Neuron (in vitro differentiated cells): ENCODE measurements around the gene ZNF503.

Experiments
- H2AFZ ChIP-seq: one replicate; pipeline ENCODE4 v1.6.1; 2013; ENCODE audit warnings: low read depth, mild to moderate bottlenecking, inconsistent platforms, low read length, moderate library complexity
- H3K27me3 ChIP-seq: one replicate; pipeline ENCODE4 v1.6.1; 2013; ENCODE audit warnings: low read length; ENCODE audit not compliant: insufficient read depth
- H3K36me3 ChIP-seq: one replicate; pipeline ENCODE4 v1.6.1; 2013; ENCODE audit warnings: low read length; ENCODE audit not compliant: insufficient read depth
- H3K4me1 ChIP-seq: one replicate; pipeline ENCODE4 v1.6.1; 2013; ENCODE audit warnings: low read length; ENCODE audit not compliant: insufficient read depth
- H3K4me3 ChIP-seq: 2 replicates; pipeline ENCODE4 v1.5.1; 2013; ENCODE audit warnings: mild to moderate bottlenecking, low read length, moderate library complexity
- H3K9me3 ChIP-seq: one replicate; pipeline ENCODE4 v1.6.1; 2013; ENCODE audit warnings: low read length

The ZNF503 gene

GRCh38 chr10:75358835-75359421 is 42.6 kb downstream of the ZNF503 start:
- Histone ChIP-seq H3K27me3 (no peaks in the 10 kb centered on the region), H2AFZ (no peak overlapping the region), H3K36me3 (no peaks in the 10 kb centered on the region), H3K4me1 (no peaks in the 10 kb centered on the region), H3K4me3 (no peak overlapping the region), H3K9me3 (no peaks in the 10 kb centered on the region)

GRCh38 chr10:75358132-75358531 is 43.4 kb downstream of the ZNF503 start:
- no peaks in the 10 kb centered on the region for H3K9me3 ChIP-seq
- H2AFZ ChIP-seq = no peak overlapping the region
- H3K4me1 ChIP-seq = peaks cover under 1% of the 10 kb centered on the region
- no peaks in the 10 kb centered on the region for H3K27me3 ChIP-seq
- no peaks in the 10 kb centered on the region for H3K36me3 ChIP-seq
- H3K4me3 ChIP-seq = no peak overlapping the region

- Histone ChIP-seq H3K4me1 (peaks cover 2% of the 10 kb centered on the region), H2AFZ (no peak overlapping the region), H3K27me3 (no peaks in the 10 kb centered on the region), H3K9me3 (no peaks in the 10 kb centered on the region), H3K4me3 (no peak overlapping the region), H3K36me3 (no peaks in the 10 kb centered on the region)
Observed at GRCh38 chr10:75357500-75357899, 44.1 kb downstream of the ZNF503 start.

- H2AFZ ChIP-seq = no peak overlapping the region
- H3K4me3 ChIP-seq = no peak overlapping the region
- H3K27me3 ChIP-seq = no peaks in the 10 kb centered on the region
- H3K4me1 ChIP-seq = peaks cover 2% of the 10 kb centered on the region
- H3K9me3 ChIP-seq = no peaks in the 10 kb centered on the region
- H3K36me3 ChIP-seq = no peaks in the 10 kb centered on the region
Observed at GRCh38 chr10:75356484-75356883, 45.1 kb downstream of the ZNF503 start.

- H3K4me3 ChIP-seq = no peak overlapping the region
- H3K4me1 ChIP-seq = peaks cover 2% of the 10 kb centered on the region
- no peaks in the 10 kb centered on the region for H3K9me3 ChIP-seq
- no peak overlapping the region for H2AFZ ChIP-seq
- H3K27me3 ChIP-seq = no peaks in the 10 kb centered on the region
- H3K36me3 ChIP-seq = no peaks in the 10 kb centered on the region
Observed at GRCh38 chr10:75355706-75356105, 45.9 kb downstream of the ZNF503 start.

- H3K27me3 ChIP-seq = no peaks in the 10 kb centered on the region
- no peak overlapping the region for H3K4me3 ChIP-seq
- peaks cover 2% of the 10 kb centered on the region for H3K4me1 ChIP-seq
- H3K36me3 ChIP-seq = no peaks in the 10 kb centered on the region
- no peaks in the 10 kb centered on the region for H3K9me3 ChIP-seq
- H2AFZ ChIP-seq = no peak overlapping the region
Observed at GRCh38 chr10:75353183-75353582, 48.4 kb downstream of the ZNF503 start.

GRCh38 chr10:75352650-75353049 is 48.9 kb downstream of the ZNF503 start:
- H3K4me1 ChIP-seq = peaks cover 2% of the 10 kb centered on the region
- no peaks in the 10 kb centered on the region for H3K27me3 ChIP-seq
- no peaks in the 10 kb centered on the region for H3K36me3 ChIP-seq
- H3K4me3 ChIP-seq = no peak overlapping the region
- H3K9me3 ChIP-seq = no peaks in the 10 kb centered on the region
- no peak overlapping the region for H2AFZ ChIP-seq

GRCh38 chr10:75351637-75352036 is 49.9 kb downstream of the ZNF503 start:
- H3K4me3 ChIP-seq = no peak overlapping the region
- H3K4me1 ChIP-seq = peaks cover 2% of the 10 kb centered on the region
- no peaks in the 10 kb centered on the region for H3K36me3 ChIP-seq
- no peak overlapping the region for H2AFZ ChIP-seq
- no peaks in the 10 kb centered on the region for H3K27me3 ChIP-seq
- no peaks in the 10 kb centered on the region for H3K9me3 ChIP-seq

GRCh38 chr10:75350791-75351190 is 50.8 kb downstream of the ZNF503 start:
- Histone ChIP-seq H3K9me3 (no peaks in the 10 kb centered on the region), H2AFZ (no peak overlapping the region), H3K4me3 (no peak overlapping the region), H3K4me1 (peaks cover 2% of the 10 kb centered on the region), H3K36me3 (no peaks in the 10 kb centered on the region), H3K27me3 (no peaks in the 10 kb centered on the region)
